SK-N-SH (cell line): ENCODE data around the gene CLASP1. TPM values are rescaled to one million over a fixed set of nuclear protein-coding genes. Genes with fewer than 3 reads are reported as not detected.
A peak's percentile ranks its signal among the peaks of the same experiment; 100 is the strongest.

Experiments
- CTCF ChIA-PET: fragments of 300-600, 350-600 bp; formaldehyde crosslinking; extraction: SDS; loops from one replicate; lab custom pipeline; 2021; lab: Yijun Ruan, JAX
- POLR2A ChIA-PET: fragments of 350-600 bp; sonication (Branson Sonifier 250); formaldehyde crosslinking; extraction: SDS; loops from one replicate; lab custom pipeline; 2020; ENCODE audit warnings: antibody characterized with exemption, inconsistent platforms; lab: Yijun Ruan, JAX
- DNase-seq: peaks from one replicate; pipeline ENCODE4 v3.0.0; 2012
- H2AFZ ChIP-seq: fragments of 200-600 bp; sonication (generic); 2 replicates; pipeline ENCODE4 v1.8.1; 2016; ENCODE audit warnings: antibody characterized with exemption, mild to moderate bottlenecking, low read depth
- H3F3A ChIP-seq: fragments of 200-600 bp; sonication (generic); replicated peaks from 2 replicates; pipeline ENCODE3; 2016; ENCODE audit warnings: antibody characterized with exemption, mild to moderate bottlenecking; ENCODE audit not compliant: insufficient read depth
- H3K27ac ChIP-seq, 2 experiments: fragments of 200-500 bp in 1 of 2; fragments of 200-600 bp in 1 of 2; sonication (Bioruptor generic) in 1 of 2; sonication (generic), shearing (Covaris generic) in 1 of 2; 2 replicates each; pipeline versions ENCODE4 v1.5.1 to v1.6.1; 2014 to 2016; ENCODE audit warnings: low read depth in 2 of 2, inconsistent platforms in 1 of 2, low read length in 1 of 2, mild to moderate bottlenecking in 1 of 2, mixed read lengths in 1 of 2
- H3K27me3 ChIP-seq: fragments of 200-600 bp; sonication (generic), shearing (Covaris generic); 2 replicates; pipeline ENCODE4 v1.6.1; 2016; ENCODE audit warnings: mixed run types; ENCODE audit not compliant: insufficient read depth
- H3K36me3 ChIP-seq, 2 experiments: fragments of 200-500 bp in 1 of 2; fragments of 200-600 bp in 1 of 2; sonication (Bioruptor generic) in 1 of 2; sonication (generic) in 1 of 2; replicated peaks in 1 of 2; 2 replicates each; pipeline versions ENCODE3 to v1.5.1; 2014 to 2016; ENCODE audit warnings: low read length in 1 of 2, mild to moderate bottlenecking in 1 of 2; ENCODE audit not compliant: insufficient read depth in 2 of 2, control insufficient read depth in 1 of 2
- H3K4me1 ChIP-seq, 2 experiments: fragments of 200-500 bp in 1 of 2; fragments of 200-600 bp in 1 of 2; sonication (Bioruptor generic) in 1 of 2; sonication (generic), shearing (Covaris generic) in 1 of 2; 2 replicates each; pipeline versions ENCODE4 v1.5.1 to v1.6.1; 2014 to 2016; ENCODE audit warnings: low read depth in 1 of 2, low read length in 1 of 2, mixed run types in 1 of 2; ENCODE audit not compliant: insufficient read depth in 2 of 2, control insufficient read depth in 1 of 2
- H3K4me2 ChIP-seq: fragments of 200-600 bp; sonication (generic), shearing (Covaris generic); 2 replicates; pipeline ENCODE4 v1.6.1; 2017; ENCODE audit warnings: mixed run types
- H3K4me3 ChIP-seq, 2 experiments: fragments of 200-500 bp in 1 of 2; fragments of 200-600 bp in 1 of 2; sonication (Bioruptor generic) in 1 of 2; sonication (generic), shearing (Covaris generic) in 1 of 2; 2 replicates each; pipeline versions ENCODE4 v1.5.1 to v1.8.1; 2014 to 2016; ENCODE audit warnings: low read depth in 2 of 2, inconsistent platforms in 1 of 2, low read length in 1 of 2, mild to moderate bottlenecking in 1 of 2, mixed read lengths in 1 of 2, moderate library complexity in 1 of 2
- H3K79me2 ChIP-seq: fragments of 200-600 bp; sonication (generic); 2 replicates; pipeline ENCODE4 v1.8.1; 2017; ENCODE audit warnings: mild to moderate bottlenecking; ENCODE audit not compliant: insufficient read depth
- H3K9ac ChIP-seq: fragments of 200-600 bp; sonication (generic); 2 replicates; pipeline ENCODE4 v1.6.1; 2017; ENCODE audit warnings: mixed run types
- H3K9me2 ChIP-seq: fragments of 200-600 bp; sonication (generic); 2 replicates; pipeline ENCODE4 v1.6.1; 2017; ENCODE audit warnings: mixed run types
- H3K9me3 ChIP-seq: fragments of 200-600 bp; sonication (generic); 2 replicates; pipeline ENCODE4 v1.6.1; 2017; ENCODE audit warnings: mixed run types, mild to moderate bottlenecking, moderate library complexity
- H4K20me1 ChIP-seq: fragments of 200-600 bp; sonication (generic); 2 replicates; pipeline ENCODE4 v1.6.1; 2017; ENCODE audit warnings: mild to moderate bottlenecking, mixed run types; ENCODE audit not compliant: insufficient read depth
- CHD2 ChIP-seq: fragments of 150-350 bp; IDR thresholded peaks from 2 replicates; pipeline ENCODE4 v1.6.1; 2018; ENCODE audit warnings: low read length; ENCODE audit not compliant: partially characterized antibody
- ELF1 ChIP-seq: IDR thresholded peaks from 2 replicates; pipeline ENCODE4 v1.4.0; 2012
- EP300 ChIP-seq, 2 experiments: IDR thresholded peaks; 2 replicates each; pipeline versions ENCODE4 v1.4.0 to v1.6.1; 2012; ENCODE audit warnings: borderline replicate concordance in 1 of 2, low read depth in 1 of 2, low read length in 1 of 2
- EZH2phosphoT487 ChIP-seq: fragments of 200-600 bp; sonication (generic); IDR thresholded peaks from 2 replicates; pipeline ENCODE4 v1.6.1; 2017; ENCODE audit warnings: low read depth, mixed run types, mild to moderate bottlenecking, antibody characterized with exemption, moderate library complexity, borderline replicate concordance
- FOSL2 ChIP-seq: IDR thresholded peaks from 2 replicates; pipeline ENCODE4 v1.4.0; 2012; ENCODE audit warnings: low read depth, mild to moderate bottlenecking, moderate library complexity, borderline replicate concordance
- FOXJ3 ChIP-seq: sonication (generic); formaldehyde crosslinking; IDR thresholded peaks from 2 replicates; pipeline ENCODE4 v1.5.1; 2020; ENCODE audit warnings: mild to moderate bottlenecking, missing genetic modification reagents
- FOXM1 ChIP-seq: IDR thresholded peaks from 2 replicates; pipeline ENCODE4 v1.4.0; 2012; ENCODE audit warnings: low read depth, mild to moderate bottlenecking
- GABPA ChIP-seq: IDR thresholded peaks from 2 replicates; pipeline ENCODE4 v1.4.0; 2012; ENCODE audit warnings: low read depth, mild to moderate bottlenecking
- JUND ChIP-seq: IDR thresholded peaks from 2 replicates; pipeline ENCODE4 v1.4.0; 2012
- MEF2A ChIP-seq: IDR thresholded peaks from 2 replicates; pipeline ENCODE4 v1.4.0; 2012; ENCODE audit warnings: low read depth, borderline replicate concordance
- MXI1 ChIP-seq: IDR thresholded peaks from 2 replicates; pipeline ENCODE4 v1.6.1; 2012; ENCODE audit warnings: mild to moderate bottlenecking, low read depth, low read length, improper control_type of control experiment
- NFIC ChIP-seq: IDR thresholded peaks from 2 replicates; pipeline ENCODE4 v1.4.0; 2012; ENCODE audit warnings: borderline replicate concordance
- POLR2AphosphoS5 ChIP-seq: IDR thresholded peaks from 2 replicates; pipeline ENCODE4 v1.6.1; 2012; ENCODE audit warnings: low read depth, low read length
- RAD21 ChIP-seq: IDR thresholded peaks from 2 replicates; pipeline ENCODE4 v1.6.1; 2012; ENCODE audit warnings: mild to moderate bottlenecking, low read length
- RFX5 ChIP-seq: IDR thresholded peaks from 2 replicates; pipeline ENCODE4 v1.6.1; 2012; ENCODE audit warnings: mild to moderate bottlenecking, improper control_type of control experiment, low read length
- RXRA ChIP-seq: IDR thresholded peaks from 2 replicates; pipeline ENCODE4 v1.4.0; 2012; ENCODE audit warnings: low read depth, mild to moderate bottlenecking, borderline replicate concordance
- SMC3 ChIP-seq: IDR thresholded peaks from 2 replicates; pipeline ENCODE4 v1.6.1; 2012; ENCODE audit warnings: low read depth, low read length, improper control_type of control experiment
- TAF1 ChIP-seq: IDR thresholded peaks from 2 replicates; pipeline ENCODE4 v1.6.1; 2012; ENCODE audit warnings: low read depth, mild to moderate bottlenecking, low read length, moderate library complexity, borderline replicate concordance
- TCF12 ChIP-seq: IDR thresholded peaks from 2 replicates; pipeline ENCODE4 v1.4.0; 2012
- TEAD4 ChIP-seq: IDR thresholded peaks from 2 replicates; pipeline ENCODE4 v1.4.0; 2012; ENCODE audit warnings: mild to moderate bottlenecking, borderline replicate concordance; ENCODE audit not compliant: insufficient read depth
- YY1 ChIP-seq: IDR thresholded peaks from 2 replicates; pipeline ENCODE4 v1.4.0; 2012; ENCODE audit warnings: low read depth, mild to moderate bottlenecking
- WGBS: methylation state at CpG from one replicate; pipeline ENCODE4 v1.1.6; 2017; ENCODE audit warnings: low lambda C conversion rate; 5-methylcytosine and 5-hydroxymethylcytosine counted together
- polyA plus RNA-seq, 3 experiments: library from polyadenylated mRNA; depleted of rRNA; stranded (reverse); fragments of >200 nt; gene quantifications; 2 replicates each; pipeline ENCODE4 v1.2.3, GENCODE V29; 2012
- TF ChIP-seq, protein P1 (sequence below): IDR thresholded peaks from 2 replicates; pipeline ENCODE4 v1.4.0; 2012; ENCODE audit warnings: low read depth, borderline replicate concordance
- TF ChIP-seq, protein P2 (sequence below): IDR thresholded peaks from 2 replicates; pipeline ENCODE4 v1.4.0; 2012; ENCODE audit warnings: low read depth, borderline replicate concordance
- TF ChIP-seq, protein P3 (sequence below): fragments of 200-600 bp; sonication (generic); IDR thresholded peaks from 2 replicates; pipeline ENCODE4 v1.6.1; 2017; ENCODE audit warnings: antibody characterized with exemption, mild to moderate bottlenecking, moderate library complexity
- TF ChIP-seq, protein P4 (sequence below): fragments of 150-350 bp; IDR thresholded peaks from 2 replicates; pipeline ENCODE4 v1.6.1; 2016; ENCODE audit warnings: mild to moderate bottlenecking, low read depth, low read length
- TF ChIP-seq, protein P5 (sequence below): IDR thresholded peaks from 2 replicates; pipeline ENCODE4; 2012

The CLASP1 gene
- polyA plus RNA-seq, 1 of the 3 experiments (the other 2 are of a cell fraction) = 4.9 TPM

DNA sequence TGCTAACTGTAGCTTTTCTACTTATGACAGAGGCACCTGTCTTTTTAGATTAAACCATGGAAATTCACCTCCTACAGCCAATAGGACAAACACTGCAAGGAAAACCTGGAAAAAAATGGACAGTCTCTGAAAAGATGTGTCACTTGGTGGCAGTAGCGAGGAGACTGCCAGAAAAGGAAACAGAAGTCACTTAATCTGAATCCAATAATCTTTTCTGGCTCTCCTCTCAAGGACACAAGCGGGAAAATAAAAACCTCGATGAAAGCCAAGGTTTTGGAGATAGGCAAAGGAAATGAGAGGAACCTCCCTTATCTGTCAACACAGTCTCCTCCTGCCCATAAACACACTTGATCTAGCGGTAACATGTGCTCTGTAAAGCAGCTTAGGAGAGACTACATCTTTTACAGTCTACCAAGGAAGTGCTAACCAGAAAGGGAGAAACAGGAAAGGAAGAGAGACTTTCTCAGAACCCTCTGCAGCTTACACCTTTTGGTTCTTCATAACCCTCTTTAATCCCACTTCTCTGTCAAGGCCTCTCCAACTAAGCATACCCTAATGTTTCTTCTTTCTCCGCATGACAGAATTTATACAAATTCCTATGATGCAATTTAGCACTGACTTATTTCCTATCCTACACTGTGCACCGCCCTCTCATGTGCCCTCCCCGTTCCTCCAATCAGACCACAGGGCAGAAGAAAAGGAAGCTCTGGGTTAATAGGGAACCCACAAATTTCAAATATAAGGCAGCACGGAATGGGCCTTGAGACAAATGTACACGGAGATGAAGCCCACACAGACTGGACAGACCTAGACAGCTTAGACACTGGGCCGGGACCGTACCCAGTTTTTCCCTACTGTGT is 52.8 kb downstream of the CLASP1 start:
- no peaks in the 10 kb centered on the region for H3F3A ChIP-seq
- H3K4me1 ChIP-seq = peaks cover 5 to 18% of the 10 kb centered on the region in 2 experiments; a peak in 3 of 4 replicates
- peaks cover 76% of the 10 kb centered on the region for H3K79me2 ChIP-seq
- H3K4me2 ChIP-seq = no peak overlapping the region; the same call in 1 of the 2 replicates
- POLR2A ChIA-PET = interaction anchor here (1.0 to 1.9 kb wide), 2 partner anchors 54 to 66 kb away, joined by 4 to 7 read pairs; partner anchors contain the start of gene RNU4ATAC
- H4K20me1 ChIP-seq = peaks cover 13% of the 10 kb centered on the region; the same call in 1 of the 2 replicates
- CTCF ChIA-PET = interaction anchor here (0.6 to 3.1 kb wide), 27 partner anchors 8 to 404 kb away, joined by 3 to 23 read pairs (median 4); partner anchors contain the start of genes CLASP1 and RNU4ATAC
- 73% methylated on average over 11 of the region's 11 CpGs for WGBS
- H3K27me3 ChIP-seq = no peaks in the 10 kb centered on the region
- H3K36me3 ChIP-seq = no peaks in the 10 kb centered on the region
- H3K27ac ChIP-seq = peak overlapping the region; percentile 33 to 80
- no peak overlapping the region for H3K9ac ChIP-seq
- H3K9me3 ChIP-seq = no peaks in the 10 kb centered on the region
- H3K4me3 ChIP-seq = no peak overlapping the region; a peak in 1 of 4 replicates
- peak; percentile 50 for DNase-seq
- H3K9me2 ChIP-seq = no peaks in the 10 kb centered on the region
- H2AFZ ChIP-seq = no peak overlapping the region
- TF ChIP-seq, protein P1, sequence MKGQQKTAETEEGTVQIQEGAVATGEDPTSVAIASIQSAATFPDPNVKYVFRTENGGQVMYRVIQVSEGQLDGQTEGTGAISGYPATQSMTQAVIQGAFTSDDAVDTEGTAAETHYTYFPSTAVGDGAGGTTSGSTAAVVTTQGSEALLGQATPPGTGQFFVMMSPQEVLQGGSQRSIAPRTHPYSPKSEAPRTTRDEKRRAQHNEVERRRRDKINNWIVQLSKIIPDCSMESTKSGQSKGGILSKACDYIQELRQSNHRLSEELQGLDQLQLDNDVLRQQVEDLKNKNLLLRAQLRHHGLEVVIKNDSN = no peak
- TF ChIP-seq RFX5 (no peak), RAD21 (peak; percentile 71), MEF2A (no peak), EZH2phosphoT487 (no peak), POLR2AphosphoS5 (no peak), MXI1 (peak; percentile 72; the same call in 1 of the 2 replicates), JUND (no peak), SMC3 (peak; percentile 71), TCF12 (no peak), FOXJ3 (CRISPR knock-in tag) (no peak), RXRA (no peak), ELF1 (no peak), CHD2 (no peak), FOXM1 (no peak), TEAD4 (no peak), YY1 (no peak), GABPA (no peak), EP300 (IDR thresholded peaks at IDR 0.05; ENCODE audit: borderline replicate concordance in 1 of 2, low read depth in 1 of 2, low read length in 1 of 2) (no peak), NFIC (no peak), FOSL2 (no peak), TAF1 (no peak)
- TF ChIP-seq, protein P2, sequence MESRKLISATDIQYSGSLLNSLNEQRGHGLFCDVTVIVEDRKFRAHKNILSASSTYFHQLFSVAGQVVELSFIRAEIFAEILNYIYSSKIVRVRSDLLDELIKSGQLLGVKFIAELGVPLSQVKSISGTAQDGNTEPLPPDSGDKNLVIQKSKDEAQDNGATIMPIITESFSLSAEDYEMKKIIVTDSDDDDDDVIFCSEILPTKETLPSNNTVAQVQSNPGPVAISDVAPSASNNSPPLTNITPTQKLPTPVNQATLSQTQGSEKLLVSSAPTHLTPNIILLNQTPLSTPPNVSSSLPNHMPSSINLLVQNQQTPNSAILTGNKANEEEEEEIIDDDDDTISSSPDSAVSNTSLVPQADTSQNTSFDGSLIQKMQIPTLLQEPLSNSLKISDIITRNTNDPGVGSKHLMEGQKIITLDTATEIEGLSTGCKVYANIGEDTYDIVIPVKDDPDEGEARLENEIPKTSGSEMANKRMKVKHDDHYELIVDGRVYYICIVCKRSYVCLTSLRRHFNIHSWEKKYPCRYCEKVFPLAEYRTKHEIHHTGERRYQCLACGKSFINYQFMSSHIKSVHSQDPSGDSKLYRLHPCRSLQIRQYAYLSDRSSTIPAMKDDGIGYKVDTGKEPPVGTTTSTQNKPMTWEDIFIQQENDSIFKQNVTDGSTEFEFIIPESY = no peak
- TF ChIP-seq, protein P3, sequence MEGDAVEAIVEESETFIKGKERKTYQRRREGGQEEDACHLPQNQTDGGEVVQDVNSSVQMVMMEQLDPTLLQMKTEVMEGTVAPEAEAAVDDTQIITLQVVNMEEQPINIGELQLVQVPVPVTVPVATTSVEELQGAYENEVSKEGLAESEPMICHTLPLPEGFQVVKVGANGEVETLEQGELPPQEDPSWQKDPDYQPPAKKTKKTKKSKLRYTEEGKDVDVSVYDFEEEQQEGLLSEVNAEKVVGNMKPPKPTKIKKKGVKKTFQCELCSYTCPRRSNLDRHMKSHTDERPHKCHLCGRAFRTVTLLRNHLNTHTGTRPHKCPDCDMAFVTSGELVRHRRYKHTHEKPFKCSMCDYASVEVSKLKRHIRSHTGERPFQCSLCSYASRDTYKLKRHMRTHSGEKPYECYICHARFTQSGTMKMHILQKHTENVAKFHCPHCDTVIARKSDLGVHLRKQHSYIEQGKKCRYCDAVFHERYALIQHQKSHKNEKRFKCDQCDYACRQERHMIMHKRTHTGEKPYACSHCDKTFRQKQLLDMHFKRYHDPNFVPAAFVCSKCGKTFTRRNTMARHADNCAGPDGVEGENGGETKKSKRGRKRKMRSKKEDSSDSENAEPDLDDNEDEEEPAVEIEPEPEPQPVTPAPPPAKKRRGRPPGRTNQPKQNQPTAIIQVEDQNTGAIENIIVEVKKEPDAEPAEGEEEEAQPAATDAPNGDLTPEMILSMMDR = peak; percentile 61
- TF ChIP-seq, protein P4, sequence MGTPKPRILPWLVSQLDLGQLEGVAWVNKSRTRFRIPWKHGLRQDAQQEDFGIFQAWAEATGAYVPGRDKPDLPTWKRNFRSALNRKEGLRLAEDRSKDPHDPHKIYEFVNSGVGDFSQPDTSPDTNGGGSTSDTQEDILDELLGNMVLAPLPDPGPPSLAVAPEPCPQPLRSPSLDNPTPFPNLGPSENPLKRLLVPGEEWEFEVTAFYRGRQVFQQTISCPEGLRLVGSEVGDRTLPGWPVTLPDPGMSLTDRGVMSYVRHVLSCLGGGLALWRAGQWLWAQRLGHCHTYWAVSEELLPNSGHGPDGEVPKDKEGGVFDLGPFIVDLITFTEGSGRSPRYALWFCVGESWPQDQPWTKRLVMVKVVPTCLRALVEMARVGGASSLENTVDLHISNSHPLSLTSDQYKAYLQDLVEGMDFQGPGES = no peak
- TF ChIP-seq, protein P5, sequence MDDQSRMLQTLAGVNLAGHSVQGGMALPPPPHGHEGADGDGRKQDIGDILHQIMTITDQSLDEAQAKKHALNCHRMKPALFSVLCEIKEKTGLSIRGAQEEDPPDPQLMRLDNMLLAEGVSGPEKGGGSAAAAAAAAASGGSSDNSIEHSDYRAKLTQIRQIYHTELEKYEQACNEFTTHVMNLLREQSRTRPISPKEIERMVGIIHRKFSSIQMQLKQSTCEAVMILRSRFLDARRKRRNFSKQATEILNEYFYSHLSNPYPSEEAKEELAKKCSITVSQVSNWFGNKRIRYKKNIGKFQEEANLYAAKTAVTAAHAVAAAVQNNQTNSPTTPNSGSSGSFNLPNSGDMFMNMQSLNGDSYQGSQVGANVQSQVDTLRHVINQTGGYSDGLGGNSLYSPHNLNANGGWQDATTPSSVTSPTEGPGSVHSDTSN = no peak
